Measurements from ENCODE around the gene VPS13D.
"Not testable (repeated sequence)": the region's sequence is repeated elsewhere in the genome, so short reads cannot be mapped to it uniquely, and the experiment has no call there.

The VPS13D gene

GRCh38 chr1:12499539-12500240, 269.9 kb downstream of the VPS13D start:
- DNase-seq = no peak

GRCh38 chr1:12501661-12502060, 271.8 kb downstream of the VPS13D start:
- no peak for DNase-seq

- DNase-seq = no peak
Measured at GRCh38 chr1:12502336-12503109, 272.7 kb downstream of the VPS13D start.

- DNase-seq = no peak
Measured at GRCh38 chr1:12503709-12504108, 273.9 kb downstream of the VPS13D start.

- DNase-seq = no peak
Measured at GRCh38 chr1:12504601-12505000, 274.8 kb downstream of the VPS13D start.

GRCh38 chr1:12505231-12505630, 275.4 kb downstream of the VPS13D start:
- no peak for DNase-seq

- no peak for DNase-seq
Measured at GRCh38 chr1:12505639-12506280, 275.9 kb downstream of the VPS13D start.

GRCh38 chr1:12506281-12507280, 276.8 kb downstream of the VPS13D start:
- no peak for DNase-seq

- DNase-seq = no peak
Measured at GRCh38 chr1:12507631-12508030, 277.8 kb downstream of the VPS13D start.

GRCh38 chr1:12508849-12509248, 279.0 kb downstream of the VPS13D start:
- DNase-seq = no peak

GRCh38 chr1:12511128-12511484, 281.3 kb downstream of the VPS13D start:
- DNase-seq = no peak

- DNase-seq = no peak
Measured at GRCh38 chr1:12511516-12512468, 282.0 kb downstream of the VPS13D start.

GRCh38 chr1:12513181-12513580, 283.4 kb downstream of the VPS13D start:
- no peak for DNase-seq

GRCh38 chr1:12514590-12514989, 284.8 kb downstream of the VPS13D start:
- DNase-seq = no peak

GRCh38 chr1:12515234-12515633, 285.4 kb downstream of the VPS13D start:
- DNase-seq = no peak

- no peak for DNase-seq
Measured at GRCh38 chr1:12516741-12517140, 286.9 kb downstream of the VPS13D start.

GRCh38 chr1:12518931-12519692, 289.3 kb downstream of the VPS13D start:
- DNase-seq = no peak

GRCh38 chr1:12519693-12520364, 290.0 kb downstream of the VPS13D start:
- DNase-seq = no peak

GRCh38 chr1:12521096-12521495, 291.3 kb downstream of the VPS13D start:
- DNase-seq = no peak

GRCh38 chr1:12522780-12523179, 292.9 kb downstream of the VPS13D start:
- not testable (repeated sequence) for DNase-seq

Data from central memory CD4-positive, alpha-beta T cell (primary cell).